Left ventricle myocardium inferior (tissue), 1 donor: ENCODE results near the gene FAM228A. TPM values are rescaled to one million over a fixed set of nuclear protein-coding genes. Genes with fewer than 3 reads are reported as not detected.

Source experiments
- DNase-seq: peaks from one replicate; pipeline ENCODE4 v3.0.0-alpha.2; 2020
- H3K27ac ChIP-seq: fragments of 200-600 bp; replicated peaks from 2 replicates; pipeline ENCODE4 v1.8.0; 2021
- H3K27me3 ChIP-seq: fragments of 200-600 bp; 2 replicates; pipeline ENCODE4 v1.8.0; 2021; ENCODE audit warnings: low read depth
- H3K36me3 ChIP-seq: fragments of 200-600 bp; 2 replicates; pipeline ENCODE4 v1.8.0; 2021
- H3K4me1 ChIP-seq: fragments of 200-600 bp; 2 replicates; pipeline ENCODE4 v1.8.0; 2021
- H3K4me3 ChIP-seq: fragments of 200-600 bp; 2 replicates; pipeline ENCODE4 v1.8.0; 2021; ENCODE audit warnings: mild to moderate bottlenecking, moderate library complexity
- H3K9me3 ChIP-seq: fragments of 200-600 bp; replicated peaks from 2 replicates; pipeline ENCODE4 v1.8.0; 2021
- CTCF ChIP-seq: fragments of 200-600 bp; IDR thresholded peaks from 2 replicates; pipeline ENCODE4 v1.8.0; 2021; ENCODE audit warnings: antibody characterized with exemption, mild to moderate bottlenecking, borderline replicate concordance
- intact Hi-C: fragments of 100-400 bp; cut with micrococcal nuclease; formaldehyde crosslinking; loops from one replicate; pipeline ENCODE4 v1.11.0; 2022
- total RNA-seq: library from RNA; stranded (reverse); fragmentation: NEBNext Ultra II Directional; extraction: Animal tissue kit (Norgen Biotek cat#: 25700); gene quantifications from one replicate; pipeline ENCODE4 v1.2.1, GENCODE V29; 2021
- donor health status: DM: no; HTN: yes; CAD: no; lungs with severe emphysema.

Gene FAM228A
- total RNA-seq, 1 donor from 2014 or later: 0.11 TPM

GRCh38 chr2:24210723-24211122 lies 35.9 kb downstream of the FAM228A start:
- Histone ChIP-seq H3K4me1 (no peaks in the 10 kb centered on the region), H3K4me3 (no peak overlapping the region), H3K27me3 (no peaks in the 10 kb centered on the region), H3K9me3 (no peaks in the 10 kb centered on the region), H3K27ac (no peak overlapping the region), H3K36me3 (peaks cover 91% of the 10 kb centered on the region)
- TF ChIP-seq CTCF: no peak
- DNase-seq: no peak
- intact Hi-C loops: no loop called here

GRCh38 chr2:24211408-24211807 lies 36.6 kb downstream of the FAM228A start:
- TF ChIP-seq CTCF: no peak
- Histone ChIP-seq H3K9me3 (no peaks in the 10 kb centered on the region), H3K4me3 (no peak overlapping the region), H3K36me3 (peaks cover 92% of the 10 kb centered on the region), H3K27ac (no peak overlapping the region), H3K27me3 (no peaks in the 10 kb centered on the region), H3K4me1 (no peaks in the 10 kb centered on the region)
- no peak for DNase-seq
- intact Hi-C loops: no loop called here

GRCh38 chr2:24214880-24215279 lies 40.0 kb downstream of the FAM228A start:
- Histone ChIP-seq H3K9me3 (no peaks in the 10 kb centered on the region), H3K27me3 (no peaks in the 10 kb centered on the region), H3K4me1 (no peaks in the 10 kb centered on the region), H3K4me3 (no peak overlapping the region), H3K27ac (no peak overlapping the region), H3K36me3 (peaks cover 92% of the 10 kb centered on the region)
- DNase-seq: no peak
- intact Hi-C loops: no loop called here
- TF ChIP-seq CTCF: no peak

- no peaks in the 10 kb centered on the region for H3K9me3 ChIP-seq
- H3K27me3 ChIP-seq: no peaks in the 10 kb centered on the region
- DNase-seq: no peak
- no peak for TF ChIP-seq CTCF
- H3K36me3 ChIP-seq: peaks cover 69% of the 10 kb centered on the region
- no peaks in the 10 kb centered on the region for H3K4me1 ChIP-seq
- intact Hi-C loops: loop anchor here (10.0 kb wide), 1 partner anchor 164 kb away; no protein-coding TSS in a partner anchor
- no peak overlapping the region for H3K27ac ChIP-seq
- no peak overlapping the region for H3K4me3 ChIP-seq
Observed at GRCh38 chr2:24220554-24221291, 45.9 kb downstream of the FAM228A start.

GRCh38 chr2:24221343-24222050 lies 46.6 kb downstream of the FAM228A start:
- Histone ChIP-seq H3K4me3 (no peak overlapping the region), H3K9me3 (no peaks in the 10 kb centered on the region), H3K4me1 (no peaks in the 10 kb centered on the region), H3K36me3 (peaks cover 65% of the 10 kb centered on the region), H3K27me3 (no peaks in the 10 kb centered on the region), H3K27ac (no peak overlapping the region)
- intact Hi-C loops: loop anchor here (10.0 kb wide), 1 partner anchor 163 kb away; no protein-coding TSS in a partner anchor
- TF ChIP-seq CTCF: no peak
- DNase-seq: no peak
